Coronary artery (tissue), 2 donors: ENCODE results near the gene GMDS.

Experiments
- DNase-seq: peaks from one replicate; pipeline ENCODE4 v3.0.0-alpha.2; 2017; ENCODE audit warnings: low spot score
- H3K27ac ChIP-seq, 2 donors: fragments of 200-600 bp; sonication (generic); one replicate each; pipeline ENCODE4 v1.5.1; 2016 to 2019
- H3K4me3 ChIP-seq: fragments of 200-600 bp; sonication (generic); 2 replicates; pipeline ENCODE4 v1.5.1; 2016; ENCODE audit warnings: mild to moderate bottlenecking, moderate library complexity
- TF ChIP-seq, protein P1 (sequence below): fragments of 200-600 bp; sonication (generic); IDR thresholded peaks from one replicate; pipeline ENCODE4 v1.5.1; 2019; ENCODE audit warnings: antibody characterized with exemption

Gene GMDS

GRCh38 chr6:1802491-1803395 is 442.7 kb downstream of the GMDS start:
- DNase-seq = no peak
- TF ChIP-seq, protein P1, sequence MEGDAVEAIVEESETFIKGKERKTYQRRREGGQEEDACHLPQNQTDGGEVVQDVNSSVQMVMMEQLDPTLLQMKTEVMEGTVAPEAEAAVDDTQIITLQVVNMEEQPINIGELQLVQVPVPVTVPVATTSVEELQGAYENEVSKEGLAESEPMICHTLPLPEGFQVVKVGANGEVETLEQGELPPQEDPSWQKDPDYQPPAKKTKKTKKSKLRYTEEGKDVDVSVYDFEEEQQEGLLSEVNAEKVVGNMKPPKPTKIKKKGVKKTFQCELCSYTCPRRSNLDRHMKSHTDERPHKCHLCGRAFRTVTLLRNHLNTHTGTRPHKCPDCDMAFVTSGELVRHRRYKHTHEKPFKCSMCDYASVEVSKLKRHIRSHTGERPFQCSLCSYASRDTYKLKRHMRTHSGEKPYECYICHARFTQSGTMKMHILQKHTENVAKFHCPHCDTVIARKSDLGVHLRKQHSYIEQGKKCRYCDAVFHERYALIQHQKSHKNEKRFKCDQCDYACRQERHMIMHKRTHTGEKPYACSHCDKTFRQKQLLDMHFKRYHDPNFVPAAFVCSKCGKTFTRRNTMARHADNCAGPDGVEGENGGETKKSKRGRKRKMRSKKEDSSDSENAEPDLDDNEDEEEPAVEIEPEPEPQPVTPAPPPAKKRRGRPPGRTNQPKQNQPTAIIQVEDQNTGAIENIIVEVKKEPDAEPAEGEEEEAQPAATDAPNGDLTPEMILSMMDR = no peak

GRCh38 chr6:1801401-1801800 is 444.0 kb downstream of the GMDS start:
- DNase-seq = no peak
- Histone ChIP-seq H3K4me3 (no peak overlapping the region), H3K27ac (peak overlapping the region; percentile 63 to 66)
- TF ChIP-seq, protein P1 = no peak

More at GRCh38 chr6:1802491-1803395, 442.7 kb downstream of the GMDS start:
- Histone ChIP-seq H3K4me3 (peak overlapping the region; percentile 53), H3K27ac (peak overlapping the region; percentile 63 to 66)

- Histone ChIP-seq H3K4me3 (no peak overlapping the region), H3K27ac (peak overlapping the region; percentile 63 to 66)
- TF ChIP-seq, protein P1 = no peak
- DNase-seq = no peak
Measured at GRCh38 chr6:1800845-1801244, 444.6 kb downstream of the GMDS start.

DNA sequence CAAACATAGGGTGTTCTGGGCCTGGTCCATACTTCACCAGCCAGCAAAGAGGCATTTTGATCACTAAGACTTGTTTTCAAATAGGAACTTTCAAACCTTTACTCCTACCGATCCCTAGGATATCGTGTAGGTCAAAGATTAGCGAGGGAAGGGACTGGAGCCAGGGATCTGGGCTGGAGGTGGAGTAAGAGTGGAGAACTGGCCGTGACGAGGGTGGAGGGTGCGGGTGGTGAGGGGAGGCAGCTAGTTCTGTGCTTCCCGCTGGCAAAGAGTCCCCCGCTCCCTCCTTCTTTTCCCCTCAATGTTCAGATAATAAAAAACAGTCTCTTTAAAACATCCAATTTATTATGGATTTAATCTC is 446.5 kb downstream of the GMDS start:
- TF ChIP-seq, protein P1 = no peak
- no peak for DNase-seq
- no peak overlapping the region for H3K4me3 ChIP-seq
- no peak overlapping the region for H3K27ac ChIP-seq

DNA sequence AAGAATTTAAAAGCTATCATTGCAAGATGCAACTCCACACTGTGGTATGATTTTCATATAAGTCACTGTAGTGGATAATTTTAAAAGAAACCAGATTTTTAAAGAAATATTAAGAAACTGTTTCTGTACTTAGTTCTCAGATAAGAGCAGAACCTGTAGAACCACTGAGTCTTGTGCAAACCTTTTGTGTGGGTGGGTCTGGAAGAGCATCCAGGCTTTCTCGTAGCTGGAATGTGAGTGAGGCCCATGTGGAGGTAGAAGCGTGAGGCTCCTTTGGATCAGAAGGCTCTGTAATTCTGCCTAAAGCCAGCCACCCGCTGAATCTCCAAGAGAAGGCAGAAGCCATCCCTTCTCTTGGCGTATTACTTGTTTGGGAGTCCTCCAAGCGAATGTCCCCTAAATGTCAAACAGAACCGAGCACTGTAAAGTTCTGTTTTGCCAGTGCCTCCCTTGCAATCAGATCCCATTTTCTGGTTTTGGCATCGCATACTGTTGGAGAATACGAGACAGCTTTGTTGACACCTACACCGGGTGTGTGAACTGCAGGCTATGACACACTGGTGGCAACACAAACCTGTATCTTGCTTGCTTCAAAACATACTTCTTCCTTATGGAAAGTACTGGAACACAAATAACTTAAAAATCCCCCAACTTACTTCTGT is 447.0 kb downstream of the GMDS start:
- no peak overlapping the region for H3K4me3 ChIP-seq
- TF ChIP-seq, protein P1 = no peak
- no peak for DNase-seq
- peak overlapping the region in 1 of 2 donors; percentile 14 for H3K27ac ChIP-seq

GRCh38 chr6:1797801-1798200 is 447.6 kb downstream of the GMDS start:
- no peak for DNase-seq
- TF ChIP-seq, protein P1 = no peak
- Histone ChIP-seq H3K4me3 (no peak overlapping the region), H3K27ac (peak overlapping the region in 1 of 2 donors; percentile 56)
